ENCODE measurements around the gene RRP1. TPM values are rescaled to one million over a fixed set of nuclear protein-coding genes. Genes with fewer than 3 reads are reported as not detected.

Gene RRP1
- total and polyA plus RNA-seq, 9 of the 15 experiments (the other 6 are each of a cell fraction or from before 2014, with no cell fraction given) = 0.89 to 105 (median 51.6) TPM

DNA sequence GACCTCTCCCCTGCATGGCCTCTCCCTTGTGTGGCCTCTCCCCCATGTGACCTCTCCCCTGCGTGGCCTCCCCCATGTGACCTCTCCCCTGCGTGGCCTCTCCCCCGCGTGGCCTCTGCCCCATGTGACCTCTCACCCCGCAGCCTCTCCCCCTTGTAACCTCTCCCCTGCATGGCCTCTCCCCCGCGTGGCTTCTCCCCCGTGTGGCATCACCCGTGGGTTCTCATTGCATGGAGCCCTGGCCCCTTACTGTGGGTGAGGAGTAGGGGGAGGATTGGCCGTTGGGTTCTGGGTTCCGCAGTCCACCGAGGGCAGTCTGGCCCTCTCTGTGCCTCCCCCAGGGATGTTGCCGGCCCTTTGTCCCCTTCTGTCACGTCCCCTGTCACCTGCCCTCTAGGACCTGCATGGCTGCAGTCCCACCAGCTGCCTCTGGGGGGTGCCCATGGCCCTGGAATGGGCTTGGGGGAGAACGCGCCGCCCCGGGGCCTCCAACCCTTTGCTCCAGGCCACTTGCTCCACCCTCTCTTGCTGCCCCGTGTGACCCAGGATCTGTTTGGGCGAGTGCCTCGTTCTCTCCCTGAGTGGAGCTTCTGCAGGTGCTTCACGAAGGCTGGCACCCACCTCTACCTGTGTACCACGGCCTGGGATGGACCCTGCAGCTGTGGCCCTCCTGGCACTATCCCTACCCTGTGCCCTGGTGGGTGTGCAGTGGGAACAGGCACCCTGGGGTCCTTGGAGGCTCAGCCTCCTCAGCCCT lies 21.3 kb downstream of the RRP1 start:
- Histone ChIP-seq H3K9me3 (replicated peaks; ENCODE audit: control insufficient read depth, insufficient read depth, low read depth, low read length) (no peaks in the 10 kb centered on the region), H3K4me2 (ENCODE audit: insufficient read depth, low read length) (peak overlapping the region; percentile 38; the same call in 1 of the 2 replicates), H3K27ac (ENCODE audit: extremely low read depth, low read depth, low read length) (peak overlapping the region; percentile 13; the same call in 1 of the 3 replicates), H3K9me1 (ENCODE audit: control insufficient read depth, insufficient read depth, low read length) (peaks cover 4% of the 10 kb centered on the region), H3K9ac (ENCODE audit: insufficient read depth in 1 of 2, low read depth in 2 of 2, low read length in 2 of 2) (peak overlapping the region; percentile 23 to 88; a peak in 3 of 4 replicates), H3K79me2 (ENCODE audit: control insufficient read depth, insufficient read depth, low read length) (no peaks in the 10 kb centered on the region), H3K4me3 (no peak overlapping the region), H3K27me3 (ENCODE audit: control insufficient read depth in 2 of 2, insufficient read depth in 2 of 2, low read length in 2 of 2) (no peaks in the 10 kb centered on the region), H3K4me1 (replicated peaks in 1 of 2; ENCODE audit: control insufficient read depth in 2 of 2, insufficient read depth in 2 of 2, low read length in 2 of 2) (peaks cover 15 to 89% of the 10 kb centered on the region in 2 experiments), H4K20me1 (replicated peaks; ENCODE audit: control insufficient read depth, insufficient read depth, low read length) (0 out of 2 replicates have a peak, but pooled peaks cover 5% of the 10 kb centered on the region), H3K36me3 (ENCODE audit: control insufficient read depth, insufficient read depth, low read length) (peaks cover 15% of the 10 kb centered on the region; the same call in 2 of the 3 replicates), H2AFZ (ENCODE audit: low read depth, low read length) (peak overlapping the region; percentile 43; the same call in 1 of the 2 replicates)
- intact Hi-C loops (cut with micrococcal nuclease) (loop anchor here (1.0 to 5.0 kb wide), 4 partner anchors 44 to 165 kb away; no protein-coding TSS in a partner anchor), in situ Hi-C loops (cut with MboI) (loop anchor here (5.0 kb wide), 1 partner anchor 132 kb away; no protein-coding TSS in a partner anchor)
- FAIRE-seq (peak; percentile 86), ATAC-seq (peak; percentile 92), DNase-seq (ENCODE audit: extremely low read depth in 1 of 4, low spot score in 3 of 4) (peak; percentile 92 to 96 (median 94))
- WGBS (ENCODE audit: insufficient coverage, low coverage, missing lambda C conversion rate) = 11% methylated on average over 21 of the region's 23 CpGs
- CTCF ChIA-PET (ENCODE audit: low intra/inter-chr PET ratio) = interaction anchor here (0.6 to 2.1 kb wide), 3 partner anchors 128 to 456 kb away, joined by 4 to 35 read pairs (median 5); partner anchors contain the start of gene TRAPPC10
- POLR2A ChIA-PET = interaction anchor here (0.6 to 1.9 kb wide), 15 partner anchors 8 to 488 kb away, joined by 3 to 7 read pairs (median 4); no protein-coding TSS in a partner anchor
- BruUV-seq (replicated peaks) = no TSS peak
- TF ChIP-seq ZNF347 (CRISPR knock-in tag; IDR thresholded peaks at IDR 0.05; ENCODE audit: low read depth) (no peak), MTA1 (IDR thresholded peaks at IDR 0.05; ENCODE audit: borderline replicate concordance) (0 out of 2 replicates have a peak, but pooled peaks have one; percentile 53), ZNF512 (tag; IDR thresholded peaks at IDR 0.05) (no peak), KLF10 (CRISPR knock-in tag; IDR thresholded peaks at IDR 0.05) (no peak), JUND (IDR thresholded peaks at IDR 0.05; ENCODE audit: borderline replicate concordance, low read depth, low read length) (peak; percentile 59), JUND (tag; IDR thresholded peaks at IDR 0.05; ENCODE audit: borderline replicate concordance, low read depth, low read length) (no peak; the same call in 2 of the 3 replicates), TCF3 (CRISPR knock-in tag; IDR thresholded peaks at IDR 0.05) (peak; percentile 48; the same call in 1 of the 2 replicates), FOXA3 (CRISPR knock-in tag; conservative IDR thresholded peaks at IDR 0.05 in 1 of 2, IDR thresholded peaks at IDR 0.05 in 1 of 2) (peak in 1 of 2 experiments; percentile 81; a peak in 1 of 4 replicates), HSF4 (CRISPR knock-in tag; IDR thresholded peaks at IDR 0.05; ENCODE audit: borderline replicate concordance) (no peak), SMAD4 (CRISPR knock-in tag; conservative IDR thresholded peaks at IDR 0.05) (0 out of 2 replicates have a peak, but pooled peaks have one; percentile 39), ZNF212 (CRISPR knock-in tag; IDR thresholded peaks at IDR 0.05) (no peak)
- TF ChIP-seq, protein P1, sequence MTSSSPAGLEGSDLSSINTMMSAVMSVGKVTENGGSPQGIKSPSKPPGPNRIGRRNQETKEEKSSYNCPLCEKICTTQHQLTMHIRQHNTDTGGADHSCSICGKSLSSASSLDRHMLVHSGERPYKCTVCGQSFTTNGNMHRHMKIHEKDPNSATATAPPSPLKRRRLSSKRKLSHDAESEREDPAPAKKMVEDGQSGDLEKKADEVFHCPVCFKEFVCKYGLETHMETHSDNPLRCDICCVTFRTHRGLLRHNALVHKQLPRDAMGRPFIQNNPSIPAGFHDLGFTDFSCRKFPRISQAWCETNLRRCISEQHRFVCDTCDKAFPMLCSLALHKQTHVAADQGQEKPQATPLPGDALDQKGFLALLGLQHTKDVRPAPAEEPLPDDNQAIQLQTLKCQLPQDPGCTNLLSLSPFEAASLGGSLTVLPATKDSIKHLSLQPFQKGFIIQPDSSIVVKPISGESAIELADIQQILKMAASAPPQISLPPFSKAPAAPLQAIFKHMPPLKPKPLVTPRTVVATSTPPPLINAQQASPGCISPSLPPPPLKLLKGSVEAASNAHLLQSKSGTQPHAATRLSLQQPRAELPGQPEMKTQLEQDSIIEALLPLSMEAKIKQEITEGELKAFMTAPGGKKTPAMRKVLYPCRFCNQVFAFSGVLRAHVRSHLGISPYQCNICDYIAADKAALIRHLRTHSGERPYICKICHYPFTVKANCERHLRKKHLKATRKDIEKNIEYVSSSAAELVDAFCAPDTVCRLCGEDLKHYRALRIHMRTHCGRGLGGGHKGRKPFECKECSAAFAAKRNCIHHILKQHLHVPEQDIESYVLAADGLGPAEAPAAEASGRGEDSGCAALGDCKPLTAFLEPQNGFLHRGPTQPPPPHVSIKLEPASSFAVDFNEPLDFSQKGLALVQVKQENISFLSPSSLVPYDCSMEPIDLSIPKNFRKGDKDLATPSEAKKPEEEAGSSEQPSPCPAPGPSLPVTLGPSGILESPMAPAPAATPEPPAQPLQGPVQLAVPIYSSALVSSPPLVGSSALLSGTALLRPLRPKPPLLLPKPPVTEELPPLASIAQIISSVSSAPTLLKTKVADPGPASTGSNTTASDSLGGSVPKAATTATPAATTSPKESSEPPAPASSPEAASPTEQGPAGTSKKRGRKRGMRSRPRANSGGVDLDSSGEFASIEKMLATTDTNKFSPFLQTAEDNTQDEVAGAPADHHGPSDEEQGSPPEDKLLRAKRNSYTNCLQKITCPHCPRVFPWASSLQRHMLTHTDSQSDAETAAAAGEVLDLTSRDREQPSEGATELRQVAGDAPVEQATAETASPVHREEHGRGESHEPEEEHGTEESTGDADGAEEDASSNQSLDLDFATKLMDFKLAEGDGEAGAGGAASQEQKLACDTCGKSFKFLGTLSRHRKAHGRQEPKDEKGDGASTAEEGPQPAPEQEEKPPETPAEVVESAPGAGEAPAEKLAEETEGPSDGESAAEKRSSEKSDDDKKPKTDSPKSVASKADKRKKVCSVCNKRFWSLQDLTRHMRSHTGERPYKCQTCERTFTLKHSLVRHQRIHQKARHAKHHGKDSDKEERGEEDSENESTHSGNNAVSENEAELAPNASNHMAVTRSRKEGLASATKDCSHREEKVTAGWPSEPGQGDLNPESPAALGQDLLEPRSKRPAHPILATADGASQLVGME (CRISPR knock-in tag; IDR thresholded peaks at IDR 0.05) = no peak
- TF ChIP-seq, protein P2, sequence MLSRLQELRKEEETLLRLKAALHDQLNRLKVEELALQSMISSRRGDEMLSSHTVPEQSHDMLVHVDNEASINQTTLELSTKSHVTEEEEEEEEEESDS (CRISPR knock-in tag; IDR thresholded peaks at IDR 0.05) = no peak

Measured in K562 (cell line).